ENCODE data around the gene CPB1.

CPB1 gene

GRCh38 chr3:148790851-148791735 lies 36.5 kb upstream of the CPB1 start:
- no peak overlapping the region for H2AFZ ChIP-seq (ENCODE audit: low read length)
- TF ChIP-seq EZH2 (IDR thresholded peaks at IDR 0.05; ENCODE audit: borderline replicate concordance, low read length), result no peak
- no peaks in the 10 kb centered on the region for H3K9me2 ChIP-seq (ENCODE audit: low read depth, low read length)
- no peaks in the 10 kb centered on the region for H3F3A ChIP-seq (ENCODE audit: insufficient read depth, low read length)
- no peaks in the 10 kb centered on the region for H3K4me1 ChIP-seq (ENCODE audit: insufficient read depth, low read length, severe bottlenecking)
- no peak overlapping the region for H3K27ac ChIP-seq (ENCODE audit: low read depth, low read length, poor library complexity, severe bottlenecking)
- no peaks in the 10 kb centered on the region for H4K20me1 ChIP-seq (ENCODE audit: insufficient read depth, low read length)
- H3K4me2 ChIP-seq (ENCODE audit: low read length), result no peak overlapping the region
- no peaks in the 10 kb centered on the region for H3K36me3 ChIP-seq (ENCODE audit: insufficient read depth, low read length)
- H3K9me3 ChIP-seq (ENCODE audit: low read length), result no peaks in the 10 kb centered on the region
- H3K9ac ChIP-seq (ENCODE audit: low read length), result no peak overlapping the region
- no peak overlapping the region for H3K4me3 ChIP-seq (ENCODE audit: low read depth, low read length, poor library complexity, severe bottlenecking)
- no peaks in the 10 kb centered on the region; the same call in 1 of the 2 replicates for H3K27me3 ChIP-seq (ENCODE audit: insufficient read depth, low read length)
- no peaks in the 10 kb centered on the region for H3K79me2 ChIP-seq (ENCODE audit: insufficient read depth, low read length)

- TF ChIP-seq CTCF (IDR thresholded peaks at IDR 0.05; ENCODE audit: low read length) (no peak), EZH2 (IDR thresholded peaks at IDR 0.05; ENCODE audit: borderline replicate concordance, low read length) (no peak)
- Histone ChIP-seq H3K9ac (ENCODE audit: low read length) (no peak overlapping the region), H4K20me1 (ENCODE audit: insufficient read depth, low read length) (no peaks in the 10 kb centered on the region)
These were observed 35.7 kb upstream of the CPB1 start for GRCh38 chr3:148791920-148792319.

GRCh38 chr3:148792516-148792915 lies 35.1 kb upstream of the CPB1 start:
- Histone ChIP-seq H3K4me3 (ENCODE audit: low read depth, low read length, poor library complexity, severe bottlenecking) (no peak overlapping the region), H2AFZ (ENCODE audit: low read length) (no peak overlapping the region), H3K4me1 (ENCODE audit: insufficient read depth, low read length, severe bottlenecking) (no peaks in the 10 kb centered on the region), H3K4me2 (ENCODE audit: low read length) (no peak overlapping the region), H3K27me3 (ENCODE audit: insufficient read depth, low read length) (no peaks in the 10 kb centered on the region; the same call in 1 of the 2 replicates), H3K9me2 (ENCODE audit: low read depth, low read length) (no peaks in the 10 kb centered on the region), H3K36me3 (ENCODE audit: insufficient read depth, low read length) (no peaks in the 10 kb centered on the region), H4K20me1 (ENCODE audit: insufficient read depth, low read length) (no peaks in the 10 kb centered on the region), H3K9ac (ENCODE audit: low read length) (no peak overlapping the region), H3F3A (ENCODE audit: insufficient read depth, low read length) (no peaks in the 10 kb centered on the region), H3K27ac (ENCODE audit: low read depth, low read length, poor library complexity, severe bottlenecking) (no peak overlapping the region), H3K9me3 (ENCODE audit: low read length) (no peaks in the 10 kb centered on the region), H3K79me2 (ENCODE audit: insufficient read depth, low read length) (no peaks in the 10 kb centered on the region)
- TF ChIP-seq EZH2 (IDR thresholded peaks at IDR 0.05; ENCODE audit: borderline replicate concordance, low read length) (no peak), CTCF (IDR thresholded peaks at IDR 0.05; ENCODE audit: low read length) (no peak)

More at GRCh38 chr3:148791920-148792319, 35.7 kb upstream of the CPB1 start:
- Histone ChIP-seq H3K27ac (ENCODE audit: low read depth, low read length, poor library complexity, severe bottlenecking) (no peak overlapping the region), H3K4me2 (ENCODE audit: low read length) (no peak overlapping the region), H2AFZ (ENCODE audit: low read length) (no peak overlapping the region), H3K79me2 (ENCODE audit: insufficient read depth, low read length) (no peaks in the 10 kb centered on the region), H3K9me2 (ENCODE audit: low read depth, low read length) (no peaks in the 10 kb centered on the region), H3K4me1 (ENCODE audit: insufficient read depth, low read length, severe bottlenecking) (no peaks in the 10 kb centered on the region), H3F3A (ENCODE audit: insufficient read depth, low read length) (no peaks in the 10 kb centered on the region), H3K9me3 (ENCODE audit: low read length) (no peaks in the 10 kb centered on the region), H3K4me3 (ENCODE audit: low read depth, low read length, poor library complexity, severe bottlenecking) (no peak overlapping the region), H3K36me3 (ENCODE audit: insufficient read depth, low read length) (no peaks in the 10 kb centered on the region), H3K27me3 (ENCODE audit: insufficient read depth, low read length) (no peaks in the 10 kb centered on the region; the same call in 1 of the 2 replicates)
